Left renal cortex interstitium (tissue), 4 donors: Measurements from ENCODE around the gene PON3. TPM values are rescaled to one million over a fixed set of nuclear protein-coding genes. Genes with fewer than 3 reads are reported as not detected.

Experiments used
- DNase-seq, 4 donors: peaks; one replicate each; pipeline ENCODE4 v3.0.0-alpha.2; 2013; ENCODE audit warnings: low read depth in 4 of 4, low spot score in 2 of 4, missing footprints in 1 of 4
- polyA plus RNA-seq, 4 donors: library from polyadenylated mRNA; unstranded; fragments of 120-200 nt; gene quantifications; one replicate each; pipeline ENCODE4 v1.2.1, GENCODE V29; 2013; ENCODE audit not compliant: insufficient read length in 4 of 4

Gene PON3
- polyA plus RNA-seq = 1 to 10 TPM; 1.0 to 2.8 (median 2.2) TPM

- no peak for DNase-seq
These were observed at the start of gene PON3 for GRCh38 chr7:95396136-95397032. Gene PON3, minus strand, starts transcription at chr7:95396375. Its CDS starts 25 bp downstream, at chr7:95396350.

- DNase-seq = no peak
These were observed 48.6 kb upstream of the PON3 start for GRCh38 chr7:95444796-95445195.

GRCh38 chr7:95441042-95441823, 45.1 kb upstream of the PON3 start:
- peak in 1 of 4 donors; percentile 66 for DNase-seq

GRCh38 chr7:95440394-95441038, 44.3 kb upstream of the PON3 start:
- no peak for DNase-seq

GRCh38 chr7:95436407-95436806, 40.2 kb upstream of the PON3 start:
- no peak for DNase-seq

- no peak for DNase-seq
These were observed 39.2 kb upstream of the PON3 start for GRCh38 chr7:95435422-95435780.

GRCh38 chr7:95434557-95435421, 38.6 kb upstream of the PON3 start, which contains the start of gene PON2:
Gene PON2, minus strand, starts transcription at chr7:95435028. Its CDS starts 77 bp downstream, at chr7:95434951.
- DNase-seq = peak; percentile 60 to 78 (median 72)

- DNase-seq = no peak
These were observed 37.9 kb upstream of the PON3 start for GRCh38 chr7:95433952-95434556.

- no peak for DNase-seq
These were observed 37.0 kb upstream of the PON3 start for GRCh38 chr7:95433129-95433528.

GRCh38 chr7:95432606-95433005, 36.4 kb upstream of the PON3 start:
- no peak for DNase-seq

GRCh38 chr7:95430864-95431263, 34.7 kb upstream of the PON3 start:
- DNase-seq = no peak

- no peak for DNase-seq
These were observed 33.2 kb upstream of the PON3 start for GRCh38 chr7:95429241-95429990.

- DNase-seq = no peak
These were observed 31.8 kb upstream of the PON3 start for GRCh38 chr7:95427914-95428516.

GRCh38 chr7:95427166-95427565, 31.0 kb upstream of the PON3 start:
- DNase-seq = no peak

GRCh38 chr7:95425694-95426093, 29.5 kb upstream of the PON3 start:
- DNase-seq = no peak

GRCh38 chr7:95424716-95425115, 28.5 kb upstream of the PON3 start:
- no peak for DNase-seq

GRCh38 chr7:95421847-95422444, 25.8 kb upstream of the PON3 start:
- no peak for DNase-seq
